CD4-positive, alpha-beta T cell treated with Interleukin-15 for 1 hour (primary cell): Measurements from ENCODE around the gene CYP24A1.

Source experiments
- DNase-seq: peaks from one replicate; pipeline ENCODE4 v3.0.0-alpha.2; 2020

CYP24A1 gene

DNA sequence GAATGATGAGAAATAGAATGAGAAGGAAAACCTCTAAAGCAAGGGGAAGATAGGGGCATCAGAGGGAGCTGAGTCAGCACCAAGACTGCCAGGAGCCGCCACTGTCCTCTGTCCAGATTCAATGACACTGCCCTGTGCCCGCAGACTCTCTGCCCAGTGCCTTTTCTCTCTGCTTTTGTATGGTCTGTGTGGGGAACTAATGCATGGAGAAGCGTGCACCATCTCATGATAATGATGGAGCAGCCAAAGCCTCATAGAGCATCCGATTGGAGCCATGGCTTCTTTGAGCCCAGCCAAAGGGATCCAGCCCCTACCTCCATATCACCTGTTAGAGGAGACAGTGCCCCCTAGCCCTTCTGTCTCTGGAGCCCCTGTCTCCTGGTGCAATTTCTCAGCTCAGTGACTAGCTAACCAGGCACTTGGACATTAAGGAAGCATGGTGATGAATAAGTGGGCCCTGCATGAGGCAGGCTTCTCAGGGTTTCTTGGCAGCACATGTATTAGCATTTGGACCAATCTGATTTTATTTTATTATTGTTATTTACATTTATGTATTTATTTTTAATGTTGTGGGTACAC lies 27.6 kb upstream of the CYP24A1 start:
- no peak for DNase-seq

DNA sequence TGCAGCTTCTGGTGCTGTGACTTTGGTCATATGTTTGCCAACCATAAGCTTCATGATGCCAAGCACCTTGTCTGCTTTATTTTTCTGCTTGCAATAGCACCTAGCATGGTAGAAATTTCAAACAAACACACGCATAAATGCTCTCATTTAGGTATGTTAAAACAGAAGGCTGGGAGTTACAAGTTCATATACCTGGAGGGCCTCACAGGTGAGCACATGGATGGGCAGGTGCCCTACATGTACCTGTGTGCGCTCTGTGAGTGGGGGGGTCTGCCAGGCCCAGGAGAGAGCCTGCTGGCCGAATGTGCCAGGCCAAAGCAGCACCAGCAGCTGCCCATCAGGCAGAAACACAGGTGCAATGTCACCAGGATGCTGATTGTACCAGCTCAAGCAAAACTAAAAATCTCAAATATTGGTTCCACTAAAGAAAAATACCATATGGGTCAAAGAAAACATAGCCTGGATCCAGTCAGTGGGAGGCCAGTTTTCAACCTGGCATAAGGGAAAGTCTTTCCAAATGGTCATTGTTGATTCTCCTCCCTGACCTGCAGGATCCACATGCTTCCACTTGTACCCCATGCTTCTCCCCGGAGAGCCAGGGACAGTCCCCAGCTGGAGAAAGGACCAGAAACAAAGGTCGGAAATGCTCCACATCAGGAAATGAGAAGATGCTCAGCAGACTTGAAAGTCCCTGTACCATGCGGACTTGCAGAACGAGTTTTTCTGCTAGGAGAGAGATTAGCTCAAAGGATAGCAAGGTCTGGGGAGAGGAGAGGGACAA lies 26.9 kb upstream of the CYP24A1 start:
- DNase-seq, result no peak

DNA sequence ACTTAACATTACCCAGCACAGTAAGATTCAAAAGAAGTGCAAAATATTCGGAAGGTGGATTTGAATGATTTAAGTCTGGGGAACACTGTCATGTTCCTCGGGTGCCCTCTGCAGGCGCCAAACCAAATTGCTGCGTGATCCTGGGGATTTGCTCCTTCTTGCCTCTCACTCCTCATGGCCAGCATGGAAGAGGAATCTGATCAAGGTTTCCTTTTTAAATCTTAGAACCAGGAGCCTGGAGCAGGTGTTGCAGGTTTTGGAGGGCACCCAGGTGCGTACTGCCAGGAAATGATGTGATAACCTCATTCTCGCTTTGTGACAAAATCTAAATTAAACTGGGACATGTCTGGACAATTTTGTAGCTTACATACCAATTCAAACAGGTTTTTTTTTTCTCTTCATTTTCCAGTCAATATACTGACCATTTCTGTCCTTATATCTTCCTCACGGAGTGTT lies 26.0 kb upstream of the CYP24A1 start:
- DNase-seq, result peak; percentile 63

DNA sequence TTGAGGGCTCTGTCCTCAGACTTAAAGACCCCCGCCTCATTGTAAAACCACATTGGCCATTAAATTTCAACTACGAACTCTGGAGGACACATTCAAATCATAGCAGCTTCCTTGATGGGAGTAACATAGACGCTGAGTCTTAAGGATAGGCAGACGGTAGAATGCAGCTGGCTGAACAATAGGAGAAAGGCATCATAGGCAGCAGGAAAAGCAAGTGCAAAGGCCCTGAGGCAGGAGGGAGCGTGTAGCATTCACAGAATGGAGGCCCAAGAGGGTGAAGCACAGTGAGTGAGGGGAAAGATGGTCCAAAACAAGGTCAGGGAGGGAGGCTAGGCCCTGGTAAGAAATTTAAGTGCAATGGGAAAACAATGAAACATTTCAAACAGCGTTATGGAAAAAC lies 25.5 kb upstream of the CYP24A1 start:
- DNase-seq, result no peak

DNA sequence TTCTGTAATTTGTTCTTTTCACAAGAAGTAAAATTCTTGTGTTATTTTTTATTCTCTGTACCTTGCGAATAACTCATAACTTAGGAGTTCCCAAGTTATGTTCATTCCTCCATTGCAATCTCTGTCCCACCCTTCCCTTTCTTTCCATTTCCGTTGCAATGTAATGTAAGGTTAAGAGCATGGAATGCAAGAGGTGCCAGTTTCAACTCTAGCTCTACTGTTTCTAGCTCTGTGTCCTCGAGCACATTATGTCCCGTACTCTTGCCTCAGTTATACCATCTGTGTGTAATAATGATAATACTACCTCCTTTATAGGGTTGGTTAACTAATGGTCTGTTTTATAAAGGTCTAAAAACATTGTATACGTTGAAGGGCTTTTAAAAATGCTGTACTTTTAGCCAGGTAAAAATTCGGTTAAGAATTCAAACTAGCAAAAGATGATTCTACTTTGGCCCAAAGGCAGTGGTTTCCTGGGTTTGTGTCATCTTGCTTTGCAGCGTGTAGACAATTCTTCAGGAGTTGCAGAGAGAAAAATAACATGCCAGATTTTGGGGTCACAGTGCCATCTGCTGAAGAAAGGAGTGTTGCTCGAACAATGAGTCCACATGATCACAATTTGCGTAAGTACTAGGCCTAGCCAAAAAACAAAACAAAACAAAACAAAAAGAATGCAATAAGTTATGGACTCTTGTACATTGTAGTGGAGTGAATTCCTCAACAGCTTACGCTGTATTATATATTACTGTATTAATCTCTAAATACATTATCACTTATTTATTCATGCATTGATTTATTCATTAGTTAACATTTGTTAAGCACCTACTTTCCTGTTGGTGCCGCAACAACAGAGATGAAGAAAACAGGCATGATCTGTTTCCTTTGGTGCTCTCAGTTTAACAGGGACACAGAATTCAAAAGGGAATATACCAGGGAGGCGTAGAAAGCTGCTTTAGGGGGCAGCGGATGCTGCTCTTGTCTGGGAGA lies 24.1 kb upstream of the CYP24A1 start:
- DNase-seq, result no peak

DNA sequence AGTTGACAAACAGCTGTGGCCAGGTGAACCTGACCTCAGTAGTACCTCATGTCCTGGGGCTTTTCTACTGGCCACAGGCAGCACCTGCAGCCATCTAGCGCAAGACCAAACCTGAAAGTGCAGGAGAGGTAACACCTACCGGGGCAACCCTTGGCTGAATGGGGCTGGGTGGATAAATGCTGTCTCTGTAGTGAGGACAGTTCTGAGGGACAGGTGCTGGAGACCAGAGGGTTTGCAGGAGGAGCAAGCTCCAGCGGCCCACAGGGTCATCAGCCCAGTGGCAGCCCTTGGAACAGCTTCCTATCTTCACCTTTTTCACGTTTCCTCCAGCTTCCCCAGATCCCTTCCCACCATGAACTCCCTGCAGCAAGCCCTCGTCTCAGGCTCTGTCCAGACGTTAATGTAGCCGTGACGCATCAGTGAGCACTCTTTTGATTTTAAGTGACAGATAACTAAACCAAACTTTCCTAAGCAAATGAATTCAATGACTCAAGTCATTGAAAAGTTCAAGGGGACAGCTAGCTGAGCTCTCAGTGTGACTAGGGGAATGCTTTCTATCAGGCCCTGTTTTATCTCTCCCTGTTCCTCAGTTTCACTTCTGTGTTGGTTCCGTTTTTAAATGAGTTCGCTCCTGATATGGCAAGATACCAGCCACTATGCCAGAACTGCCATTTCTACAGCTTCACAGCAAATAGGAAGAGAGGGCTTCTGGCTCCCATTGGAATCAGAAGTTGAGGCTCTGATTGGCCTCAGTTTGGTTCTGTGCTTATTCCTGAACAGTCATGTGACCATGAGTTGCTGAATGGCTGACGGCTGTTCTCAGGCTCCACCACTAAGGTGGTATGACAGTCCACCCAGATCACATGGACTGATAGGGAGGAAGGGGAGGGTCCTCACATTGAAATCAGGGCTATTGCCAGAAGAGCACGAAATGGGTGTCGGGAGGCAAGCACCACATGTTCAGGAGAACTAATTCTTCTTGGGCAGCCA lies 22.0 kb upstream of the CYP24A1 start:
- no peak for DNase-seq

DNA sequence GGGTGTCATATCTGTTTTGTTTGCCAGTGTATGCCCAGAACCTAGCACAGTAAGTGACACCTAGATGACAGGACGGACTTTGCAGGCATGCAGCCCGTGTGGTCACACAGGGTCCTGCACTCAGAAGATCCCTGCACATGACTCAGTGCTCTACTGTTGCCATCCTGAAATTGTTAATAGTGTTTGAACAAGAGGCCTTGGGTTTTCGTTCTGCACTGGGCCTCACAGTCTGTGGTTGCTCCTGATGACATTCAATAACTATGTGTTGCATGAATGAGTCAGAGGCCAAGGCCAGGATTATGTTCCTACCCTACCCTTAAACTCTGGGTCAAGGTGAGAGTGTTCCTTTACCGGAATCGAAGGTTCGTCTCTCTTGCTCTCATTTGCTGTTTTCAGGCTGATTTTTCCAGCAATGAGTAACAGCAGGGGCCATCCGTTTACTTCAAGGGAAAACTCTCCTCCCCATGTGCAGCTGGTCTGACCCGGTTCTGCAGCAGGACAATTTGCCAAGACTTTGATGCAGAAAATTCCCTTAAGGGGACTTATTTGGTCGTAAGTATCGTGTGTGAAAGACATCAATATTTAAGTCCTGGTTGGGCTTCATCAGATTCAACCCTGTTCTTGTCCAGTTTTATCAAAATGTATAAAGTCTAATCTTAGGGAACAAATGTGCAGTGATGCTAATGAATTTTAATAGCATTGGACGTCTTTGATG lies 21.1 kb upstream of the CYP24A1 start:
- DNase-seq, result no peak

DNA sequence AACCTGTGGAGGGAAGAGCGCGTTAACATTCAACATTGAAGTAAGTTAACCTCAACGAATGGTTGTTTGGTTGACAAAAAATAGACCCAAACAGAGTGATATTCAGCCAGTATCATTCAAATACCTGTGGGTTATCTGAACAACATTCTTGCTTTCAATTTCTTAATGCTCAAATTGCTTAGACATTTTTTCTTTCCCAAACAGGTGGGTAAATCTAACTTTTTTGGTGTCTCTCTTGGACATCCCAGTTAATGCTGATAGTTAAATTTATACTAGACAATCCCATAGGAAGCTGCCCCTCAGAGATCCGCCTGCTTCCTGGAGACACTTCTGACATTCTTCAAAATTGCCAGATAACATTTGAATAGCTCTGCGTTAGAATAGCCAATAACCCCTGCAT lies 20.0 kb upstream of the CYP24A1 start:
- no peak for DNase-seq

DNA sequence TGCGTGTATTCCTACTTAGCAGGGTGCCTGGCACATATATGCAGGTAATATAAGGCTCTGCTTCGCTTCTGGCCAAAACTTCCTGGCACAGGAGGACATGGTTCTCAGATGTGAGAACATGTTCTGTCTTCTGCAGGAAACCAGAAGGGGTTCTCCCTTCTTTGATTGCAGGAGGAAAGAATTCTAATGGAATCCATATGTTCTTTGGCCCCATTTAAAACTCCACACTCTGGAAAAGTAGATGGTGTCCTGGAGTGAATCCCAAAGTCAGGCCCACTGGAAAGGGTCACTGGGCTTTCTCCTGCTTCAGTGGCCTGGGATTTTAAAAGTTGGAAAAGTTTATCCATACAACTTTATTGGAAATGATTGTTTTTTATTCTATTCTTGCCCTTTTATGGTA lies 16.4 kb upstream of the CYP24A1 start:
- DNase-seq, result no peak

DNA sequence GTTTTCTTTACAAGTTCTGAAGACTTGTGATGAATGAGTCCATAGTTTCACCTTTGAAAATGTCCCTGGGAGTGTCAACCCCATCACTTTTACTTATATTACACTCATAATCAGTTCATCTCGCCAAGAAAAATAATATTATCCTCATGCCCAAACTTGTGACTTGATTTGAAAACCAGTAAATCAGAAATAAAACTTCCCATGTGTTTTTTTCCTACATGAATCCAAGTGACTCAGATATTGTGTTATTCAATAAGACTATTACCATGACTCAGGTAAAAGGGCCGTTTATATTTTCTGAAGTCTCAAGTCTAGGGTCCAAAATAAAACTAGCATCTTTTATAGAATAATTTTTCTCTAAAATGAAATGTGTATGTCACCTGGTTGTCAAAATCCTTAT lies 15.8 kb upstream of the CYP24A1 start:
- DNase-seq, result no peak

DNA sequence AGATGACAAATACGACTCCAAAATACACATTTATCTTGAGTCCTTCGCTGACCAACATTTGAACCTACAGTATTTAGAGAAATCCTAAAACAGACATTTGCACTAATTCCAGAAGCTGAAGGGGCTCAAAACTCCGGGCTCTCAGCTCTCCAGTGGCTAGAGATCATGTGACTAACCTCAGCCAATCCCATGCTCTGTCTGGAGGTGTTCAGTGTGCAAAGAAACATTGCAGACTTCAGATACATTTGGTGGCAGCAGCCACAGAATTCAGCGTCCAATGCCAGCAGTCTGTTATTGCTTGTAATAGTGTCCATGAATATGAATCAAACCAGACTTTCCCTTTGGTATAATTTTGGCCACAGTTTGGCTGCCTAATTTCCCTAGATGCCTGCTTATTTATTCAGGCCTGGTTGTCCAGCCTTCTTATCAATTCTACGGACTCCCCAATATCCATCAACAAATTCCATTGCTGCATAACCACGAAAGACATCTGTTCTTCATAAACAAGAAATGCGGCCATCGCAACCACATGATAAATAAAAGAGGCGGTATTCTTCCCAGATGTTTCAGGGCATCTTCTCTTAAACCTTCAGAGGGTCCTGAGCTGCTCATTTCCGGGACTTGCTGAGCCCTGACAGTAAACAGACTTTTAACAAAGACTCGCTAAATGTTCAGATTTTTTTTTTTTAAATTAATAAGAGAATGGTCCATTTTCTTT lies 14.5 kb upstream of the CYP24A1 start:
- no peak for DNase-seq

DNA sequence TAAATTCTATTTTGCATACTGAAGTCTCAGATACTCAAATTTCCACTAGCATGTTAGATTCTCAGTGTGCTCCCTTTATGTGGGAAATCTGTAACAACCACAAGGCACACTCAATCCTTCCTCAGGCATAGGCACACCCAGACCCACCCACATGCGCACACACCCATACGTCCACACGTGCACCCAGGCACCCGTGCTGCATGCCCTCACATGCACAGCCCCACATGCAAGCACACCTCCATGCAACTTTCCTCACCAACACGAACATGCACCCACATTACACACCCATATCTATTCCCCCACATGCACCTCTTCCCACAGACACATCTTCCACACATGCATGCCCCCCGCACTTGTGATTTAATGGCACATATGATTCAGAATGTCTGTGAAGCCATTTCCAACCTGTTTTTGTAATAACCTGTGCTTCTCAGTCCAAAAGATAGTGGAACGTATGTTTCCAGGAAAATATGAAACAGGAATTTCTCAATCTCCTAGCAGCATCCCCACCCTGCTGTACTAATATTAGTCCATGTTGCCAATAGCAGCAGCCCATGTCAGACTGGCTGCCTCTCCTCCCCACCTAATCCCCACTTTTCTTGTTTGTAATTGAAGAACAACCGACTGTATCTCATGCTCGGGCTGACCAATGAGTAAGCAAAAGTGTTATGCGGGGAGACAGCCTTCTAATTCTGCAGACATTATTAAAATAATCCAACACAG lies 11.3 kb upstream of the CYP24A1 start:
- no peak for DNase-seq

DNA sequence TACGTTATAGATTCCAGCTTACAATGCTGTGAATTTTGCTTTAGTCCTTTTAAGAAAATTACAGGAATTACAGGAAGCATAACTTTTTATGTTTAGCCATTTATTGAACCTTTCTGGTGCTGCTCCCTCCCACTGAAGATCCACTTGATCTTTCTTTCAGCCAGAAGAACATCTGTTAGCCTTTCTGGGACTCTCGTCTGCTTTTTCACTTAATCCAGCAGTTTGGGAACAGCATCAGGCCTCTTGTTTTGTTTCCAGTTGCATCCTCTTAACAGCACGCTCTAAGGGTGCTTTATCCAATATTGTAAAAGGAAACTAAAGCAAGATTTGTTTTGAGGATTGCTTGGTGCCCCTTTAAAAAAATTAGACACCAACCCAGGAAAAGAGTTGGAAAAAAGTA lies 10.3 kb upstream of the CYP24A1 start:
- DNase-seq, result no peak

DNA sequence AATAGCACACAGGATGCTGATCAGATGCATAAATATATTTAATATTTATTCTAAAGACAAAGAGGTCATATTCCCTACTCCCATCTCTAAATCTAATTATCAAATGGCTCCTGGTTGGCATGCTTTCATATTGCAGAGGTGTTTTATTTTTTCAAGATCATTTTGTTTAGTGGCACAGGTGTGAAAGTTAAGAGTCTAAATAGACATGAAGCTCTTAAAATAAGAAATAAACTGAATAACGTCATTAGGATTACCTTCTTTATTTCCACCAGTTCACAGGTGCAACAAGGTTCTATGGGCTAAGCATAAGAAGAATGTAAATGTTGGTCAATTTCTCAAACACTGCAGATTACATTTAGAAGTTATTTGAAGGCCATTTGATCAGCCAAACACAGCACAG lies 7.1 kb upstream of the CYP24A1 start:
- no peak for DNase-seq

DNA sequence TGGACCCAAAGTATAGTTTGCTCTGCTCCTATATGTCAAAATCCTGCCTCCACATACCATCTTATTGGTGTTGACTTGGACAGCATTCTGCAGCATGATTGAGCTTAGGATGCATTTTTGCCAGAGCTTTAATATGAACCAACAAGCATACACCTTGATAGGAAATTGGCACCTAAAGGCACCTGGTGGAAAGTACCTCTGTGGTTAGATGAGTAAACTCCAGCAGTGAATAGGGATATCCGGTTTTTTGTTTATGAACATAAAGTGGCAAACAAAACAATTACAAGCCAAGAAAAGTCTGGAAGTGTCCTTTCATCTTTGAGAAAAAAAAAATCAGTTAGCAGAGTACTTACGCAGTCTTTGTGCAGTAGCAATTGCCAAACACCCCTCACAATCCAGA lies 6.2 kb upstream of the CYP24A1 start:
- no peak for DNase-seq

DNA sequence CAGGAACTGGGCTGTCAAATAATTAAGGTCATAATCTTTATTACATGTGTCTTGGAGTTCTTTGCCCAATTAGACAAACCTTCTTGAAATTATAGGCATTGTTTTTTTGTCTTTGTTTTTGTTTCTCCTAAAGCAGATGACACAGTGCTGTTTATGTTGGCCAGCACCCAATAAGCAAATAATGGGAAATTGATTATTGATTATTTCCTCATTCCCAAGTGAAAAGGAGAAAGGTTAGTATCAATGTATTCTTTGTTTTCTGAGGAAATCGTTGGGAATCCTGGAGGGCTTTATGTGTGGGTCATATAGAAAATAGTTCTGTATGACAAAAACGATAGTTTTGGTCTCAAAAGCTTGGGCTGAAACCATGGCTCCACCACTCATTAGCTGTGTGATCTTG lies 4.5 kb upstream of the CYP24A1 start:
- DNase-seq, result no peak

DNA sequence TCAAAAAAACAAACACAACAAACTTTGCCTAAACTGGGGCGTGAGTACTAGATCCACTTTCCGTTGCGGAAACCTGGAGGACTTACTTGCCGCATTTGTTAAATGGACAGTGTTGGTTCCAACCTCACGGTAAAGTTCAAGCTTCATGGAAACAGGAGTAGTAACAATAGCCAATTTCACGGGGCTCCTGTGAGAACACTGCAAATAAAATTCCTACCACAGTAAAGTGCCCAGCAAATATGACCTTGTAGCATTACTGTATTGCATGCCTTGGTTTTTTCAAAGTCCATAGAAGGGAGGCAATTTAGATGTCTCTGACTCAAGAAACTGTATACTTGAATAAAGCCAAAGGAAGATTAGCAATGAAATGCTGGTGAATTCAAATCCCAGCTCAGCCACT lies 3.6 kb upstream of the CYP24A1 start:
- no peak for DNase-seq

DNA sequence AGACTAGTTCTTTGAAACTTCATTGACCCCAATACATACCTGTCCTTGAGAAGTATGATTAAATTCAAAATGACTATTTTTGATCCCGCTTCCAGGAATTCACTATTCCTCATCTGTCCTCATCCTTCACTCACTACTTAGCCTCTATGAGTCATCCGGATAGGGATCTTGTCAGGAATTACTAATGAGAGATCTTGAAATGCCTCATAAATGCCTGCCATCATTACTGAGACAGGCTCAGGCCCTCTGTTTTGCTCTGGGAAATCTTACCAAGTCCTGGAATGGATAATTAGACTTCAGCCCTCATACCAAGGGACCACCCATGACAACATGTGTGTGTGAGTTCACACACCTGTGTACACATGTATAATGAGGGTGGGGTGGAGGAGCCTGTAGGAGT lies 2.8 kb upstream of the CYP24A1 start:
- DNase-seq, result no peak

DNA sequence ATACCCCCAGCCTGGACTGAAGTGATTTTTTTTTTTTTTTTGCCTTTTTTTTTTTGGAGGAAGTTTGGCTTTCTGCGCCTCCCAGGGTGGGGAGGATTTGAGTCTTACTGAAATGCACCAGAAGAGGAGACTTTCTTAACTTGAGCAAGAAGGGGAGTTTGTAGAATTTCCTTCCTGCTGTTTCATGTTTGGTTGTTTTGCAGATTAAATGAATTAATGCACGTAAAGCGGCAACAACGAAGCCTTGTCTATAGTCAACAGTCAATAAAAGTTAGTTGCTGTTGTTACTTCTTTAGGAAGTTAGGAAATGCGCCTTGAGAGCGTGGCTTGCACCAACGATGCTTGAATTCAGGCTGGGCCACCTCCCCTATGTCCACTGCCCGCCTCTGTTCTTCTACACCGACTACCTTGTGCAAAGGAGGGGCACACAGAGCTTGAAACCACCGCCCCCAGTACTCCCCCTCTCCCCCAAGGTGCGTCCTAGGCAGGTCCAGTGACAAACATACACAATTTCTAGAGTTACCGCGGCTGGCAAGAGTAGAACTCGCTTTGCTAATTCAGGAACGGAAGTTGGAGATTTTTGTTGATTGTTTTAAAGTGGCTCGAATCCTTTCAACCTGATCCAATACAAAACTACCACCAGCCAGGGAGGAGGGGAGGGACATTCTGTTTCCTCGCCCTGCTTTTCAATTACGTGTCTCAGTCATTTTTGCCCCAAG lies 830 bp upstream of the CYP24A1 start:
- no peak for DNase-seq
